HG02798 (cell line): ENCODE data around the gene VEGFB.

Experiments used
- ATAC-seq: cut with Tn5 transposase; IDR thresholded peaks from one replicate; pipeline ENCODE4 v1.9.1; 2021; ENCODE audit warnings: mild to moderate bottlenecking; ENCODE audit not compliant: unreplicated experiment, poor library complexity

Gene VEGFB

DNA sequence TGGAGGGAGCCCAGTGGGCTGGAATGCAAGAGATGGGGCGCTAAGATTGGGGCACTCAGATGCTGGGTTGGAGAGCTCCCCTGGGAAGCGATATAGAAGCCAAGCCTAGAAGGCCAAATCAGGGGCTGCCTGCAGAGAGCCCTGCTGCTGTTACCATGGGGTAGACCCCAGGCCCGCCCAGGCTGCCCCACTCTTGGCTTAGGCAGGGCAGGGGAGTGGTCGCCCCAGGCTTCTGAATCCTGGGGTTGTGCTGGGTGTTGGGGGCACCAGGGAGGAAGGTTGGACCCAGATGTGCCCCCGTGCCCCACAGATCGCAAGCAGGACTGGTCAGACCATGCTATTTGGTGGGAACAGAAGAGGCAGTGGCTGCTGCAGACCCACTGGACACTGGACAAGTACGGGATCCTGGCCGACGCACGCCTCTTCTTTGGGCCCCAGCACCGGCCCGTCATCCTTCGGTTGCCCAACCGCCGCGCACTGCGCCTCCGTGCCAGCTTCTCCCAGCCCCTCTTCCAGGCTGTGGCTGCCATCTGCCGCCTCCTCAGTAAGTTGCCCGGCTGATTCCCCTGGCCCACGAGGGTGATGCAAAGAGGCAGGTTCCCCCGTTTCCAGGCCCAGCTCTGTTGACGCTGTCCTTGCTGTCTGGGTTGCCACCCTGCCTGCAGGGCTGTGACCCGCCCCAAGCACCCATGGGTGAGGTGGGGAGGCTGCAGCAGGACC is 23.9 kb upstream of the VEGFB start:
- no peak for ATAC-seq

- ATAC-seq = no peak
Observed at GRCh38 chr11:64211181-64211872, 23.1 kb upstream of the VEGFB start.

GRCh38 chr11:64216879-64217278 is 17.5 kb upstream of the VEGFB start:
- ATAC-seq = no peak

- ATAC-seq = no peak
Observed at GRCh38 chr11:64218628-64219353, 15.6 kb upstream of the VEGFB start.

GRCh38 chr11:64219354-64219684 is 15.1 kb upstream of the VEGFB start:
- no peak for ATAC-seq

DNA sequence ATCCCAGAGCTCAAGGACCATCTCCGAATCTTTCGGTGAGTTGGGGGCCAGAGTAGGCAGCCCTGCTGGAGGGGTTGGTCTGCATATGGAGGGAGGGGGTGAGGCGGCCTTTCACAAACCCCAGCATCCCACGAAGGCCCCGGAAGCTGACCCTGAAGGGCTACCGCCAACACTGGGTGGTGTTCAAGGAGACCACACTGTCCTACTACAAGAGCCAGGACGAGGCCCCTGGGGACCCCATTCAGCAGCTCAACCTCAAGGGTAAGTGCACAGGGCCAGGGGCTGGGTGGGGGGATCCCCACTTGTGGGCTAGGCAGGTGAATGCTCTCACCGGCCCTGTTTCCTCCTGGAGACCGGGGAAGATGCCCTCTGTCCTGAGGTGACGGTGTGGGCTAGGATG is 14.6 kb upstream of the VEGFB start:
- no peak for ATAC-seq

DNA sequence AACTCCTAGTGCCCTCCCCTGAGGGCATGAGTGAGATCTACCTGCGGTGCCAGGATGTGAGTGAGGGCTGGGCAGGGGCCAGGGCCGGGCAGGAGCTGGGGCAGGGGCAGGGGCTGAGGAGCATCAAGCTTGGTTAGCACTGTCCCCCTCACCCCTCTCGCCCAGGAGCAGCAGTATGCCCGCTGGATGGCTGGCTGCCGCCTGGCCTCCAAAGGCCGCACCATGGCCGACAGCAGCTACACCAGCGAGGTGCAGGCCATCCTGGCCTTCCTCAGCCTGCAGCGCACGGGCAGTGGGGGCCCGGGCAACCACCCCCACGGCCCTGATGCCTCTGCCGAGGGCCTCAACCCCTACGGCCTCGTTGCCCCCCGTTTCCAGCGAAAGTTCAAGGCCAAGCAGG is 14.1 kb upstream of the VEGFB start:
- no peak for ATAC-seq

GRCh38 chr11:64220798-64221197 is 13.6 kb upstream of the VEGFB start:
- ATAC-seq = no peak

GRCh38 chr11:64222651-64223000 is 11.8 kb upstream of the VEGFB start:
- no peak for ATAC-seq

DNA sequence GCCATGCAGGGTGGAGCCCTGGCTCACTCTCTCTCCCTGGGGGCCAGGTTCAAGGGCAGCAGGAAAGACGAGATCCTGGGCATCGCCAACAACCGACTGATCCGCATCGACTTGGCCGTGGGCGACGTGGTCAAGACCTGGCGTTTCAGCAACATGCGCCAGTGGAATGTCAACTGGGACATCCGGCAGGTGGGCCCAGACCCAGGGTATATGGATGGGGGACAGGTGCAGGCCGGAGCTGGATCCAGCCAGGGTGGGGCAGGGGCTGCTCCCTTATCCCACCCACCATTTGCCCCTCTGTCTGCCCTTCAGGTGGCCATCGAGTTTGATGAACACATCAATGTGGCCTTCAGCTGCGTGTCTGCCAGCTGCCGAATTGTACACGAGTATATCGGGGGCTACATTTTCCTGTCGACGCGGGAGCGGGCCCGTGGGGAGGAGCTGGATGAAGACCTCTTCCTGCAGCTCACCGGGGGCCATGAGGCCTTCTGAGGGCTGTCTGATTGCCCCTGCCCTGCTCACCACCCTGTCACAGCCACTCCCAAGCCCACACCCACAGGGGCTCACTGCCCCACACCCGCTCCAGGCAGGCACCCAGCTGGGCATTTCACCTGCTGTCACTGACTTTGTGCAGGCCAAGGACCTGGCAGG is 11.3 kb upstream of the VEGFB start:
- no peak for ATAC-seq

DNA sequence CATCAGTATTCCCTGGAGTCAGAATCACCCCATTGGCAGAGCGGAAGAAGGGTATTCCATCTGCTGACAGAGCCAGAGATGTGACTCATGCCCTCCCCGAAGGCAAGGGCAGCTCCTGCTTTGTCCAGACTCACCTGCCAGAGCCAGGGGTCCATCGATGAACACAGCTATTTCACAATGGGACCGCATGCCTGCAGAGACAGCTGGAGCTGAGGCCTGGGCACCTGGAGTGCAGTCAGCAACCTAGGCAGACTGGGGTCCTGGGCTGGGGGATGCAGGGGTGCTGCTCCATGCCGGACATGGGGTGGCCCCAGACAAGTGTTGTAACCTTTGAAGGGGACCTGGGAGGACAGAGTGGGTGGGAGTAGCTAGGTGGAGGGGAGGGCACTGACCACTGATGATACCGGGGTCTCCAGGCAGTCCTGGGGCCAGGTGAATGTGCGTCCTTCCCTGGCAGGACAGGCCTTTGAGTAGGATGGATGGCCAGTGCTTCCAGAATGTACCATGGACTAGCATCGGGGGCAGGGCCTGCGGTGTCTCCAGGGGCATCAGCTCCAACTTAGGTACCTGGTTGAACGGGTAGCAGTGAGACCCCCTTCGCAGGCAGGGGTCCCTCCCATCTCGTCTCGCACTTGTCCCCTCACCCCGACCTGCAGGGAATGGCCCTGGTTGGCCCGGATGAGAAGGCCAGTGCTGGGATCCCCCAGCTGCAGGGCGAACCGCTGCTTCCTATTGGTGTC is 10.1 kb upstream of the VEGFB start:
- no peak for ATAC-seq

DNA sequence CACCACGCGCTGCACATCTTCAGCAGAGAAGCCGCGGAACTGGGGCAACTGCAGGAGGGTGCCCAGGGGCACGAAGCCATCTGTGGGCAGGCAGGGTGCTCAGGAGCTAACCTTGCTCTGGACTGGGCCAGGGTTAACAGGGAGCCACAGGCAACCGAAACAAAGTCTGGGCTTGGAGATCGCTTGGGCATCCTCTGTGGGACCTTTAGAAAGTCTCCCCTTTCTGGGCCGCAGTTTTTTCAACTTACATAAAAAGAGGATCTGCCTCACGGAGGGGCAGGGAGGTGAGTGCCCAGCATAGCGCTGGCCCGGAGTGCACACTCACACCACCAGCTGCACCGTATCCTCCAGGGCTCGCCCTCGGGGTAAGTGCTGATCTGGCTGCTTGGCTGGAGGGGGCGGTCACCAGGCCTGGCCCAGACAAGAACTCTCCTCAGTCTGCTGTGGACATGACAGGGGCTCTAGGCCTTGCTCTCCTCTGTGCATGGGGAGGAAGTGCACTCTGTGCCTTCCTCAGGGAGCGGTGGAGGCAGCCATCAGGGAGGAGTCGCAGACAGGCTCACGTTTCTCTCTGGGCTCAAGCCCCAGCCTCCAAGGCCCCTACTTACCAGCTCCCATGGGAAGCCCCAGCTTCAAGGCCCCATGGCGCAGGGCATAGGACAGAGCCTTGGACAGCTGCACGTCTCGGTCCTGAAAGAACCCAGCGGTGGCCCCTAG is 9.3 kb upstream of the VEGFB start:
- ATAC-seq = no peak

GRCh38 chr11:64225608-64226506 is 8.5 kb upstream of the VEGFB start, which contains the start of the genes NUDT22 and TRPT1:
Gene NUDT22, plus strand, starts transcription at chr11:64226274. Its CDS starts 379 bp downstream, at chr11:64226653.
Gene TRPT1, minus strand, starts transcription at chr11:64226186. Its CDS starts 326 bp downstream, at chr11:64225860.
- ATAC-seq = peak; percentile 67

DNA sequence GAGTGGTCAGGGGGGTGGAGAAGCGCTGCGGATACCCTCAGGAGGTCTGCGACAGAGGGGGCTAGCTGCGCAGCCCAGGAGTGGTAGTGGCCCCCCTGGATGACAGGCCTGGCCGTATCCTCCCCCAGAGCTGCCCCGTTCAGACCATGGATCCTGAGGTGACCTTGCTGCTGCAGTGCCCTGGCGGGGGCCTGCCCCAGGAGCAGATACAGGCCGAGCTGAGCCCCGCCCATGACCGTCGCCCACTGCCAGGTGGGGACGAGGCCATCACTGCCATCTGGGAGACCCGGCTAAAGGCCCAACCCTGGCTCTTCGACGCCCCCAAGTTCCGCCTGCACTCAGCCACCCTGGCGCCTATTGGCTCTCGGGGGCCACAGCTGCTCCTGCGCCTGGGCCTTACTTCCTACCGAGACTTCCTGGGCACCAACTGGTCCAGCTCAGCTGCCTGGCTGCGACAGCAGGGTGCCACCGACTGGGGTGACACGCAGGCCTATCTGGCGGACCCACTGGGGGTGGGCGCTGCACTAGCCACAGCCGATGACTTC is 7.8 kb upstream of the VEGFB start:
- ATAC-seq = peak; percentile 33

DNA sequence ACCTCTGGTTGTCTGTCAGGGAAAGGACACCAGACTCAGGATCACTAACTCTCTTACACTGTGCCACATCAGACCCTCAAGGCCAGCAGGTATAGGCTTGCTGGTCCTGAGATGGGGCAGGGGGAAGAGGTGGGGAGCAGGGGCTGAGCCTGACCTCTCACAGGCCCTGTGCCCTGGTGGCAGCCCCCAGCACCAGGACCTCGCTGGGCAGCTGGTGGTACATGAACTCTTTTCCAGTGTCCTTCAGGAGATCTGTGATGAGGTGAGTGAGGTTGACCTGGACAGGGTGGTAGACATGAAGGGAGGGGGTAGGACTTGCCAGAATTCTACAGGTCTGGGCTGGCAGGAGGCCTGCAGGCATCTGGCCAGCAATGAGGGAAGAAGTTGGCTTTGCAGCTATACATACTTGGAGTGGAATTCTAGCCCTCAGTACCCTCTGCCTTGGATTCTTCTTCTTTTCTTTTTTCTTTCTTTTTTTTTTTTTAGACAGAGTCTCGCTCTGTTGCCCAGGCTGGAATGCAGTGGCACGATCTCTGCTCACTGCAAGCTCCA is 6.9 kb upstream of the VEGFB start:
- no peak for ATAC-seq

GRCh38 chr11:64229090-64229743 is 5.2 kb upstream of the VEGFB start:
- ATAC-seq = no peak

DNA sequence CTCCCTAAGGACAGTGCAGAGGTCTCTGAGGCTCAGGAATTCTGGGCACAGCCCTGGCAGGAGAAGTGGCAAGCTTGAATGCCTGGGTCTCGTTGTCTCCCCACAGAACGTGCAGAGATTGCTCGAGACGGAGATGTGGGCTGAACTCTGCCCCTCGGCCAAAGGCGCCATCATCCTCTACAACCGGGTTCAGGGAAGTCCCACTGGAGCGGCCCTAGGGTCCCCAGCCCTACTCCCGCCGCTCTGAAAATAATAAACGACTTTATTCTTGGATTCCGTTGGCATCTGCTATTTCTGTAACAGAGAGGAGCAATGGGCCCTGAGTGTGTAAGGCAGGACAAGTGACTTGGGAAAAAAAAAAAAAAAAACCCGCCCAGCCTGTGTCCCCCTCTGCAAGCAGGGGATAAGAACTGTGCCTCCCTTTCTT is 4.6 kb upstream of the VEGFB start:
- ATAC-seq = no peak
